PC-9 (cell line): ENCODE data around the gene KCNMB2. TPM values are rescaled to one million over a fixed set of nuclear protein-coding genes. Genes with fewer than 3 reads are reported as not detected.

ENCODE experiments used
- BruUV-seq: library from RNA; stranded (reverse); fragments of 400-500 nt; replicated peaks from 2 replicates; lab custom pipeline; 2021; lab: Mats Ljungman, UMichigan
- CTCF ChIA-PET: fragments of 300-600 bp; sonication (Branson Sonifier 250); formaldehyde crosslinking; loops from one replicate; lab custom pipeline; 2022; ENCODE audit warnings: antibody characterized with exemption; lab: Charles Lee
- POLR2A ChIA-PET: fragments of 300-600 bp; sonication (Branson Sonifier 250); formaldehyde crosslinking; loops from one replicate; lab custom pipeline; 2022; ENCODE audit warnings: antibody characterized with exemption; ENCODE audit not compliant: unreplicated experiment; lab: Charles Lee
- DNase-seq, 2 experiments: peaks; one replicate each; pipeline versions ENCODE4 v3.0.0 to v3.0.0-alpha.2; 2015 to 2022; ENCODE audit warnings: mixed read lengths in 1 of 2
- H2AFZ ChIP-seq: fragments of 200-600 bp; sonication (generic); 2 replicates; pipeline ENCODE4 v1.8.1; 2017; ENCODE audit warnings: antibody characterized with exemption
- H3F3A ChIP-seq: fragments of 200-600 bp; sonication (generic); 2 replicates; pipeline ENCODE4 v1.8.1; 2017; ENCODE audit warnings: antibody characterized with exemption, mild to moderate bottlenecking, low read depth; ENCODE audit not compliant: insufficient read depth
- H3K27ac ChIP-seq: fragments of 200-600 bp; sonication (generic); 2 replicates; pipeline ENCODE4 v1.6.1; 2016; ENCODE audit warnings: mixed run types
- H3K27me3 ChIP-seq: fragments of 200-600 bp; sonication (generic); 2 replicates; pipeline ENCODE4 v1.6.1; 2016; ENCODE audit warnings: low read depth, mixed run types; ENCODE audit not compliant: insufficient read depth
- H3K36me3 ChIP-seq: fragments of 200-600 bp; sonication (generic); 2 replicates; pipeline ENCODE4 v1.6.1; 2016; ENCODE audit warnings: low read depth, mixed run types
- H3K4me1 ChIP-seq: fragments of 200-600 bp; sonication (generic); replicated peaks from 2 replicates; pipeline ENCODE4 v1.6.1; 2016; ENCODE audit warnings: mixed run types; ENCODE audit not compliant: insufficient read depth
- H3K4me2 ChIP-seq: fragments of 200-600 bp; sonication (generic); 2 replicates; pipeline ENCODE4 v1.6.1; 2017; ENCODE audit warnings: mixed run types
- H3K4me3 ChIP-seq: fragments of 200-600 bp; sonication (generic); 2 replicates; pipeline ENCODE4 v1.6.1; 2016; ENCODE audit warnings: mixed run types
- H3K79me2 ChIP-seq: fragments of 200-600 bp; sonication (generic); 2 replicates; pipeline ENCODE4 v1.6.1; 2017; ENCODE audit warnings: low read depth, mixed run types
- H3K9me2 ChIP-seq: fragments of 200-600 bp; sonication (generic); 2 replicates; pipeline ENCODE4 v1.8.1; 2017; ENCODE audit warnings: mild to moderate bottlenecking; ENCODE audit not compliant: insufficient read depth
- H3K9me3 ChIP-seq: fragments of 200-600 bp; sonication (generic); 2 replicates; pipeline ENCODE4 v1.8.1; 2016; ENCODE audit warnings: low read depth; ENCODE audit not compliant: insufficient read depth
- H4K20me1 ChIP-seq: fragments of 200-600 bp; sonication (generic); 2 replicates; pipeline ENCODE4 v1.8.1; 2017; ENCODE audit not compliant: insufficient read depth
- EZH2 ChIP-seq: fragments of 200-600 bp; sonication (generic); IDR thresholded peaks from 2 replicates; pipeline ENCODE4 v1.8.0; 2017; ENCODE audit warnings: antibody characterized with exemption, low read depth
- intact Hi-C: fragments of 100-400 bp; cut with micrococcal nuclease; formaldehyde crosslinking; loops from one replicate; pipeline ENCODE4 v1.10.0; 2022; ENCODE audit not compliant: unreplicated experiment
- total RNA-seq: library from RNA; stranded (reverse); gene quantifications from 2 replicates; pipeline ENCODE4 v1.2.3, GENCODE V29; 2021
- TF ChIP-seq, protein P1 (sequence below): fragments of 200-600 bp; sonication (generic); conservative IDR thresholded peaks from 2 replicates; pipeline ENCODE4 v1.6.1; 2017; ENCODE audit warnings: mixed run types, antibody characterized with exemption, mild to moderate bottlenecking, moderate library complexity

Gene KCNMB2
- total RNA-seq, 1 experiment from 2014 or later = not detected

- Histone ChIP-seq H3K27ac (no peak overlapping the region), H3K4me3 (no peak overlapping the region), H3K9me2 (no peaks in the 10 kb centered on the region), H3F3A (no peaks in the 10 kb centered on the region), H3K9me3 (no peaks in the 10 kb centered on the region), H2AFZ (no peak overlapping the region), H3K36me3 (no peaks in the 10 kb centered on the region), H3K79me2 (no peaks in the 10 kb centered on the region), H3K4me2 (no peak overlapping the region), H4K20me1 (no peaks in the 10 kb centered on the region), H3K4me1 (no peaks in the 10 kb centered on the region), H3K27me3 (no peaks in the 10 kb centered on the region)
- no TSS peak for BruUV-seq
- no peak for TF ChIP-seq EZH2
- TF ChIP-seq, protein P1, sequence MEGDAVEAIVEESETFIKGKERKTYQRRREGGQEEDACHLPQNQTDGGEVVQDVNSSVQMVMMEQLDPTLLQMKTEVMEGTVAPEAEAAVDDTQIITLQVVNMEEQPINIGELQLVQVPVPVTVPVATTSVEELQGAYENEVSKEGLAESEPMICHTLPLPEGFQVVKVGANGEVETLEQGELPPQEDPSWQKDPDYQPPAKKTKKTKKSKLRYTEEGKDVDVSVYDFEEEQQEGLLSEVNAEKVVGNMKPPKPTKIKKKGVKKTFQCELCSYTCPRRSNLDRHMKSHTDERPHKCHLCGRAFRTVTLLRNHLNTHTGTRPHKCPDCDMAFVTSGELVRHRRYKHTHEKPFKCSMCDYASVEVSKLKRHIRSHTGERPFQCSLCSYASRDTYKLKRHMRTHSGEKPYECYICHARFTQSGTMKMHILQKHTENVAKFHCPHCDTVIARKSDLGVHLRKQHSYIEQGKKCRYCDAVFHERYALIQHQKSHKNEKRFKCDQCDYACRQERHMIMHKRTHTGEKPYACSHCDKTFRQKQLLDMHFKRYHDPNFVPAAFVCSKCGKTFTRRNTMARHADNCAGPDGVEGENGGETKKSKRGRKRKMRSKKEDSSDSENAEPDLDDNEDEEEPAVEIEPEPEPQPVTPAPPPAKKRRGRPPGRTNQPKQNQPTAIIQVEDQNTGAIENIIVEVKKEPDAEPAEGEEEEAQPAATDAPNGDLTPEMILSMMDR = no peak
- DNase-seq = no peak
- ChIA-PET POLR2A (no interaction called here), CTCF (no interaction called here)
- intact Hi-C loops = no loop called here
These were observed 31.4 kb downstream of the KCNMB2 start for GRCh38 chr3:178567611-178568010.

DNA sequence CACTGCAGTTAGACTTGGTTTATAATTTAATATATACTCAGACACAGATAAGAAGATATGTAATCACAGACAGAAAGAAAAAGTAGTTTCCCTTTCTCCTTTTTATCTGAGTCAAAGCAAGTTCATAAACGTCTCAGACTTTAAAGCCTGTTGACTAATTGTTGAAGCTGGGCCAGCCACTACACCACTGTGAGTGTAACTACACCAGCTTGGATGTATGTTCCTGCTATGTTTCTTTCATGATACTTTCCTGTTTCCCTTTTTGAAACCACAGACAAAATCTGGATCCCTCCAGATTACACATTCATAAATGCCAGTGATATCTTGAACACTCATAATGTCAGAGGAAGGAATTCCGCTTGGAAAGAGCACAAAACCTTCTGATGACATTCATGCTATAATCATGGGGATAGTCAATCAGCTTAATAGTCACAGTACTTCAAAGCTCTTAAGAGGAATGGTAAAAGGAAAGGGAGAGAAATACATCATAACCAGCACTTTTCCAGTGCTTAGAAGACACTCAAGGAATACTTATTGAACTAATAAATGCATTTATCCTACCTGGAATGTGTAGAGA is 32.0 kb downstream of the KCNMB2 start:
- CTCF ChIA-PET = no interaction called here
- no peak overlapping the region for H3K4me2 ChIP-seq
- no peaks in the 10 kb centered on the region for H3K36me3 ChIP-seq
- no peaks in the 10 kb centered on the region for H3K79me2 ChIP-seq
- BruUV-seq = no TSS peak
- H2AFZ ChIP-seq = no peak overlapping the region
- no peaks in the 10 kb centered on the region for H3K4me1 ChIP-seq
- intact Hi-C loops = no loop called here
- no peaks in the 10 kb centered on the region for H4K20me1 ChIP-seq
- POLR2A ChIA-PET = no interaction called here
- H3K27ac ChIP-seq = no peak overlapping the region
- H3K9me2 ChIP-seq = no peaks in the 10 kb centered on the region
- DNase-seq = no peak
- no peak overlapping the region for H3K4me3 ChIP-seq
- H3F3A ChIP-seq = no peaks in the 10 kb centered on the region
- no peaks in the 10 kb centered on the region for H3K9me3 ChIP-seq
- no peaks in the 10 kb centered on the region for H3K27me3 ChIP-seq
- TF ChIP-seq EZH2 = no peak
- TF ChIP-seq, protein P1 = no peak

DNA sequence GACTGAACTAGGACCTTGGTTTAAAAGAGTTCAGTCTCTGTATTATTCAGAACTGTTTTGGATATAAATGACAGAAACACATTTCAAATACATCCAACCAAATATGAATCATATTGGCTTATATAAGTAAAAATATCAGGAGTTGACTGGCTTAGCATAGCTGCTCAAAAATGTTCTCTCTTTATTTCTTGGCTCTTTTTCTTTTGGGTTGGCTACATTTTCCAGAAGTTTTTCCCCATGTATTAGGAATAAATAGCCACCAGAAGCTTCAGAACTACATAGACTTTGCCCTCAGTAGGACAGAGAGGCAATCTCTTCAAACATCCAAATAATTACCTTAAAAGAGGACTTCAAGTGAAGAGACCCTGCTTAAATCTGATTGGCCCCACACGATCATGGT is 32.7 kb downstream of the KCNMB2 start:
- Histone ChIP-seq H3K4me2 (no peak overlapping the region), H3K36me3 (no peaks in the 10 kb centered on the region), H3F3A (no peaks in the 10 kb centered on the region), H3K4me3 (no peak overlapping the region), H3K79me2 (no peaks in the 10 kb centered on the region), H3K9me2 (no peaks in the 10 kb centered on the region), H3K9me3 (no peaks in the 10 kb centered on the region), H2AFZ (no peak overlapping the region), H3K27ac (no peak overlapping the region), H3K4me1 (no peaks in the 10 kb centered on the region), H3K27me3 (no peaks in the 10 kb centered on the region), H4K20me1 (no peaks in the 10 kb centered on the region)
- TF ChIP-seq, protein P1 = no peak
- no peak for TF ChIP-seq EZH2
- no TSS peak for BruUV-seq
- intact Hi-C loops = no loop called here
- CTCF ChIA-PET = no interaction called here
- DNase-seq = no peak
- POLR2A ChIA-PET = no interaction called here
